IPS DF 4.7 (cell line): ENCODE results near the gene ADGRF4.

ENCODE experiments used
- DNase-seq: peaks from one replicate; pipeline ENCODE4 v3.0.0-alpha.2; 2013; ENCODE audit warnings: low spot score; ENCODE audit errors: extremely low read depth

The ADGRF4 gene

DNA sequence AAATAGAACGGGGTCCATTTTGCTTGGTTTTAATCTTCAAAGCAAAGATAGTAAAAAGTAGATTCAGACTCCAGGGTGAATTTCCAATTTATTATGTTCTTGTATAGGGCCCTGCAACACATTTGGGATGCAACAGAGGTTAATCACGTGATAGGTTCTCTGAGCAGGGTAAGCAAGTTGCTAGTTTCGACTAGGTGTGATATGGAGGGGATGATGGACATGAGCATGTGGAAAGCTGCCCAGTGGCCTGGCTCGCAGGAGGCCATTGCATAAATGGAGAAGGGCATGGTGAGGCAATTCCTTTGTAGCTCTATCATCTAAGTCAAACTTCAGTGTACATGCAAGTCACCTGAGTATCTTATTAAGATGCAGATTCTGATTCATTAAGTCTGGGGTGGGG is 17.7 kb upstream of the ADGRF4 start:
- DNase-seq = no peak

DNA sequence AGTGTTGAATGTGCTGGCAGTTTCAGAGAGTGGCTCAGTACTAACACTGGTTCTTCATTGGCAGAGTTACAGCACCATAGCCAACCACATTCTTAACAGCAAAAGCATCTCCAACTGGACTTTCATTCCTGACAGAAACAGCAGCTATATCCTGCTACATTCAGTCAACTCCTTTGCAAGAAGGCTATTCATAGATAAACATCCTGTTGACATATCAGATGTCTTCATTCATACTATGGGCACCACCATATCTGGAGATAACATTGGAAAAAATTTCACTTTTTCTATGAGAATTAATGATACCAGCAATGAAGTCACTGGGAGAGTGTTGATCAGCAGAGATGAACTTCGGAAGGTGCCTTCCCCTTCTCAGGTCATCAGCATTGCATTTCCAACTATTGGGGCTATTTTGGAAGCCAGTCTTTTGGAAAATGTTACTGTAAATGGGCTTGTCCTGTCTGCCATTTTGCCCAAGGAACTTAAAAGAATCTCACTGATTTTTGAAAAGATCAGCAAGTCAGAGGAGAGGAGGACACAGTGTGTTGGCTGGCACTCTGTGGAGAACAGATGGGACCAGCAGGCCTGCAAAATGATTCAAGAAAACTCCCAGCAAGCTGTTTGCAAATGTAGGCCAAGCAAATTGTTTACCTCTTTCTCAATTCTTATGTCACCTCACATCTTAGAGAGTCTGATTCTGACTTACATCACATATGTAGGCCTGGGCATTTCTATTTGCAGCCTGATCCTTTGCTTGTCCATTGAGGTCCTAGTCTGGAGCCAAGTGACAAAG is 17.0 kb upstream of the ADGRF4 start:
- DNase-seq = no peak

DNA sequence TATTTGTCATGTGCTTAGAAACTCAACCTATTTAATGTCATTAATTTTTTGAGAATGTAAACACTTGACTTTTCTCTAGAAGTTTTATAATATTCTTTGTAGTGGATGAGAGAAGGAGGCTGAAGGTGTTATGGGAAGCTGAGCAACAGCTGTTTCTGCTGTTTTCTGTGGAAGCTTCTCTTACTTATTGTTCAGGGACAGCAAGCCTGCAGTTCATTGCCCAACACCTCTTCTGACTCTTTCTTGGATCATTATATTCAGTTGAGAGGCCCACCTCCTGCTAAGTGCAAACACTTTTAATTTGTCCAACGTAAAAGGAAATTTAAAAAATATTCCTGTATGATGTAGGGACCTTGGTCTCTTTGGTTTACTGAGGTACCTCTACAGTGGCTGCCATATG is 12.0 kb upstream of the ADGRF4 start:
- no peak for DNase-seq

DNA sequence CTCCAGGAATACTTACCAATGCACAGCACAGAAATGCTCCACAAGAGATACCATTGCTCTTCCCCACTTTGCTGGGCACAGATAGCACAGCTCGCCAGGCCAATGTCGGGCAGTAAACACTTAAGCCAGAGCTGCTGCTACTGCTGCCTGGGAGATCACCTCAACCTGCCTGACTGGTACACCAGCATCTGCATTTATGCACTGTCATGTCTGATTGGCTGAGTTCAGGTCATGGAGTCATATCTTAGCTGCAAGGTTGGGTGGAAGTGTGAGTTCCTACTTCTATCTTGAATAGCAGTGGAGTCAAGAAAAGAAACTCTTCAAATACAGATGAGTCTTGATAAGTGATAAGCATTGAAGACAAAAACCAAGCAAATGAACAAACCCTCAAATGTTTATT is 10.9 kb upstream of the ADGRF4 start:
- no peak for DNase-seq

DNA sequence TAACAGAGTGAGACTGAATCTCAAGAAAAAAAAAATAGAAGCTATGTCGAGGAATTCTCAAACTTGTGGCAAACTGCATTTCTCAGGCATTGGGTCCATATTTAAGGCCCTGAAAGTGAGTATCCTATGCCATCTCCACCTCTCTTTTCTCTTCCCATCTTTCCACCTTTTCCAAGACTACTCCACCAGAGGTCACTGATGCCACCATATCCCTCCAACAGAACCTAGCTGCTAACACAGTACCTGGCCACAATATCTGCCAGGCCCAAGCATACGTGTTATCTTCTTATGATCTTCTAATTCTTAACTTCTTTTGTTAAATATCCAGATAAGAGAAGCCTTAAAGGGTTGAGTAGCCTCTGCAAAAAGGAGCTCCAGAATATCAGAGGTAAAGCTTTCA is 8.2 kb upstream of the ADGRF4 start:
- DNase-seq = no peak

DNA sequence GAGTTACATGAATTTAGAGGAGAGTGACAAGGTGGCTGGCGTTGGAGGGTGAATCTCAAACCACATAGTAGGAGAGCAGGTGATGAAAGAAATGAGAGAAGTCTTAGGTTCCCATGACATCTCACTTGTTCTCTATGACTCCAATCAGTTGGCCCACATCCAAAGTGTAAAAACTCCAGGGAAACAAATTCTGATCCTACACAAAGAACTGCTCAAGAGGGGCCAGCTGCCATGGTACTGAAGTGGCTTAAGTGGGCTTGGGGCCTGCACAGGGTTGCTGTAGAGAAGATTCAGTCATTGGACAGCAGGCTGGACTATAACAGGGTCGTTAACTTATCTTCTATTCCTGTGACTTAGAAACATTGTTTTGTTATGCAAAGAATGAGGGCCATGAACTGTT is 7.6 kb upstream of the ADGRF4 start:
- DNase-seq = no peak

DNA sequence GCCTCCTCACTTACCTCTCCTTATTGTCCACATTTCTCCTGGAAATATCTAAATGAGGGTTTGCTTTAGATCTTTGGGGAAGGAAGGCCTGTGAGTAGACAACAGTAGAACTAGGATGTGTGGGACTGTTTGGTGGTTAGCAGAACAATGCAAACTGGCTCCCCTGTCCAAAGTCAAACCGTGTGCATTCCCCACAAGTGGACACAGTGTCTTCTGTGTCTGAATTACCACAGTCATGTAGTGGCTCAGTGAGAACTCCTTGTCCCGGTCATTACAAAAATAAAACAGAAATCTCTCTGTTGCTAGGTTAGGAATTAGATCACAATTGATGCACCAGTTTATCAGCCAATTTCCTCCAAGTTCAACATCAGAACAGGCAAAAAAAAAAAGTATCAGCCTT is 455 bp upstream of the ADGRF4 start:
- DNase-seq = no peak

DNA sequence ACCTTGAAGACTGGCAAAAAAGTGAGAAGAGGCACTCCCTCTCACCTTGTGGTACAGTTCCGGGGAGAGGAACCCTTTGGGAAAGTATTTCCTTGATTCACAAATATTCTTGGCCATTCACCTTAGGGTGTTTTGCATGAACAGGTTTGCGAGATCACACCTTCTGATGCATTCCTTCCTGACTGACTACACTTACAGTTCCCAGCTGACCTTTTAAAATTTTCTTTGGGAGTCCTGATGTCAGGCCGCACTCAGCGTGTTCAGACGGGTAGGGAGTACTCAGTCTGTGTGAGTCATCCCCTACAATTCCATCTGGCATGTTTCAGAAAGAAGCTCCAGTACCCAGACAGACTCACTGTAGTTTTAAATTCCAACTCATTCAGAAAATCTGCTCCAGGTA is 1.7 kb downstream of the ADGRF4 start:
- no peak for DNase-seq

DNA sequence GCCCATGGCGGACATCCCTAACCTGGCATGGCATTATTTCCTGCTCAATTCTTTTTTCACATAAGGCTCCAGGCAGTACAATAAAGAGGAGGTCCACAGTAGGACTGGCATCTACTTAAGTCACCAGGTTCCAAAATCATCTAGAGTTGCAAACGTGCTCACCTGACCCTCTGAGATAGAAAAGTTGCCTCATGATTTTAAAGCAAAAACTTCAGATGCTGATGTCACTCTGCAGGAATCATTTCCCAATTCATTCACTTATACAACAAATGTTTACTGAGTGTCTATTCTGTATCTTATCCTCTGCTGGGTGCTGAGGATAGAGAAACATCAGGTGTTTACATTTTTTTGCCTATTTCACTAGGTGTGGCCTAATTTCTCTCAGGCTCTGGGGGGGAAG is 2.2 kb downstream of the ADGRF4 start:
- DNase-seq = no peak

DNA sequence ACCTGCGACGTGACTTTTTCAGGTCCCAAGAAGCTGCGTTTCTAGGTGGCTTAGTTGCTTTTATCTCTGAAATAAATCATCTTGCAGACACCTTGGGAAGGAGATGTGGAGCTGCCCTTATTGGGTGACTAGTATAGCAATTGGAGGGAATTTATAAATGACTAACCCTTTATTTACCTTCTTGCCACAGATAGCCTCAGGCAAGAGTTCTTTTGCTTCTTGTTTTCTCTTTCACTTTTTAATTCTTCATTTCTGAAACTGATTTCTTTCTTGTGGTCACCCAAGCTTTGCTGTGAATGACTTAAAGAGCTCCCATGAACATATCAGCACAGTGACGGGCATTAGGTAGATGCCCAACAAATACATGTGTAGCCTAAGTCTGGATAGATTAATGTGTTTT is 3.0 kb downstream of the ADGRF4 start:
- DNase-seq = no peak

DNA sequence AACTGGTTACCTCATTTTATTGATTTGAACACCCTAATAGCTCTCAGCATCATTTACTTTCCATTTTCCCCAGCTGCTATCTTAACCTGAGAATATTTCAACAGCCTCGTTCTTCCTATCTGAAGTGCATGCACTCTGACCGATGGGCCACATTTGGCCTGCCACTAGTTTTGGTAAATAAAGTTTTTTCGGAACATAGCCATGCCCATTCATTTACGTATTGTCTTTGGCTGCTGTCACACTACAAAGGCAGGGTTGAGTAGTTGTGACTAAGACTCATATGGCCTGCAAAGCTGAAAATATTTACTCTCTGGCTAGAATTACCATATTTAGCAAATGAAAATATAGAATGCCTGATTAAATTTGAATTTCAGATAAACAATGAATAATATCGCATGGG is 10.8 kb downstream of the ADGRF4 start:
- no peak for DNase-seq

DNA sequence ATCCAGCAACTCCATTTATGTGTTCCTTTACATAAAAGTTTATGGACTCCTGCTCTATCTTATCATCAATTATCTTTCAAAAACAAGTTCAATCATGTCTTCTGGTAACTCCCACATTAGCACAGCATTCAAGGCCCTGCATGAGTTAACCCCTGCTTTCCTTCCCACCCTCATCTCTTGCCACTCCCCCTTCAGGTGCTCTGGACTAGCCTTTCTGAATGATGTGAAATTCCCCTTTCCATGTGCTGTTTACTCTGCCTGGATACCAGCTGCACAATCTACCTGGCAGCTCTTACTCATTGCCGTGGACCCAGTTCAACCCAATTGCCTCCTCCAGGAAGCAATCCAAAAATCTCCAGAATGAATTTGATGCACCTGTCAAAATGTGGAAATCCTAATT is 11.9 kb downstream of the ADGRF4 start:
- no peak for DNase-seq

DNA sequence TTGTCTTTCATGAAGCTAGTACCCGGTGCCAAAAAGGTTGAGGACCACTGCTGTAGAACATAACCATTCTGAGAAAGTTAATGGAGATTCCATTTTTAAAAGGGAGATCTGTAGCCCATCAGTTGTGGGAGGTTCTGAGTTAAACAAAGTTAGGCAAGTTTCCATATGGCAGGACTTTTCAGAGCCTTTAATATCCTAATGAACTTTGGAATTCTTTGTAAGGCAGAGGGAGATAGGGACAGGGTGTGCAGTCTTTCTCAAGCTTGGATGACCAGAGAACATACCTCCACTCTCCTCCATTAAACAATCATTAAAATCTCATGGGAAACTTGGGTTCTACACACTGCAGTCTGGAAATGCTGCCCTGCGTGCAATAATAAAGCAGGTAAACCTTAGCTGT is 14.8 kb downstream of the ADGRF4 start:
- DNase-seq = no peak

DNA sequence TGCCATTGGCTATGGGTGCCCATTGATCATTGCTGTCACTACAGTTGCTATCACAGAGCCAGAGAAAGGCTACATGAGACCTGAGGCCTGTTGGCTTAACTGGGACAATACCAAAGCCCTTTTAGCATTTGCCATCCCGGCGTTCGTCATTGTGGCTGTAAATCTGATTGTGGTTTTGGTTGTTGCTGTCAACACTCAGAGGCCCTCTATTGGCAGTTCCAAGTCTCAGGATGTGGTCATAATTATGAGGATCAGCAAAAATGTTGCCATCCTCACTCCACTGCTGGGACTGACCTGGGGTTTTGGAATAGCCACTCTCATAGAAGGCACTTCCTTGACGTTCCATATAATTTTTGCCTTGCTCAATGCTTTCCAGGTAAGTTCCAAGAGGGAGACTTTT is 16.4 kb downstream of the ADGRF4 start:
- DNase-seq = no peak

DNA sequence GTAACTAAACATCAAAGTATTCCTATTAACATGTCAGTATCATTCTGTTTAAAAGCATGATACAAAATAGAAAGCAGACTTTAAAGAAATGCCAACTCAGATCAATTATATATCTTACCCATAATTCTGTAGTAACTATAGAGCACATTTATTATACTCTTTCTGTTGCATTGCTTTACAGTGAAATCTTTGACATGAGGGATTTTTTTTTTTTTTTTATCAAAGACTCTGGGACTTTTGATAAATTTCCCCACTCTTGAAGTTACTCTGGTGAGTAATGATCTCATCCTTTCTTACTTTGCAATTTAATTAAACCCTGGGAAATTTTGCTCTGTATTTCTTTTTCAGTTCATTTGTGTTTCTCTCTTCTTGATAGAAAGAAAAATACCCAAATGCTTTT is 17.4 kb downstream of the ADGRF4 start:
- DNase-seq = no peak

DNA sequence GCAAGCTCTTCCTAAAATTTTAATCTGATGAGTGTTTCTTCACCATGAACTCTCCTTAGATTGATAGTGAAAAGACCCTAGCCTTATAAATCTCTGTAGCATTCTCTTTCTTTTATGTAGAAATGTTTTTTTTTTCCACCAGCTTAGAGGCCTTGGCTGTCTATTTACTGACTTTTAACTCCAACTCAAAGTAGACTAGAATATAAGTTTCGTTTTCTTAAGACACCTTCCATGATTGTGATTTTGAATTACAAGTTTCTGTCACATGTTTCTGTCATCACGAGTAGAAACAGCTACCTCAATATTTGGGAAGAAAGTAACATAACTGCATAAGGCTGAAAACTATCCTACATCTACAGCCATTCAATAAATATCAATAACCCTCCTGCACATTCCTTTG is 17.8 kb downstream of the ADGRF4 start:
- DNase-seq = no peak

DNA sequence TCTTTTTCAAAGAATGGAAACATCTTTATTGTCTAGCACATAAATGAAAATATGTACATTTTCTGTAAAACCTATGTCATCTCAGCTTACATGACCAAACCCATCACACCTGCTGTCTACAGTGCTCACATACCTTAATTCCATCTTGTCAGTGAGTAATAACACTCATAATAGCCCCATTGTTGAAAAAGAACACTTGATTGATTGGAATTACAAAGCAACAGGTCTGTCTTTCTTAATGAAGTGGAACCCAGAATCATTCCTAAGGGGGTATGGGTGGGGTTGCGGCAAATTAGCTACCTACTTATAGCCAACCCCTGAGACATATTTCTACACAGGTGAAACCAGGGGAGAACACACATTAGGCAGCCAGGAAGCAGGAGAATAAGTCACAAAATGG is 20.2 kb downstream of the ADGRF4 start:
- no peak for DNase-seq

DNA sequence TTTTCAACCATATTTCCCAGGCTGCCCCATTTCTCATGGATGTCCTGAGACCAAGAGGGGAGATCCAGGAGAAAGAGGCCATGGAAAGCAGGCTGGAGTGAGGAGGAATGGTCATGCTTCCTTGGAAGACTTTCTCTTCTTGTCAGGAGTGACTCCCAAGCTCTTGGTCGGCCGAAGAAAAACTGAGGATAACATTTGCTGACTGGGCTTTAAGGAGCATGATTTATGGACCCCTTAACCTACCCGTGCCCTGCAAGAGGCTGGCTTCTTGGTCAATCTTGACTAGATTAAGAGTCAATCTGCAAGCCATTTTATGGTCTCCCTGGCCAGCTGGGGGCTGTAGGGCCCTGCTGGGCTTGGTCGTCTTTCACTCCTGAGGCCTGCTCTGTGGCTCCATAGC is 22.8 kb downstream of the ADGRF4 start:
- DNase-seq = no peak

DNA sequence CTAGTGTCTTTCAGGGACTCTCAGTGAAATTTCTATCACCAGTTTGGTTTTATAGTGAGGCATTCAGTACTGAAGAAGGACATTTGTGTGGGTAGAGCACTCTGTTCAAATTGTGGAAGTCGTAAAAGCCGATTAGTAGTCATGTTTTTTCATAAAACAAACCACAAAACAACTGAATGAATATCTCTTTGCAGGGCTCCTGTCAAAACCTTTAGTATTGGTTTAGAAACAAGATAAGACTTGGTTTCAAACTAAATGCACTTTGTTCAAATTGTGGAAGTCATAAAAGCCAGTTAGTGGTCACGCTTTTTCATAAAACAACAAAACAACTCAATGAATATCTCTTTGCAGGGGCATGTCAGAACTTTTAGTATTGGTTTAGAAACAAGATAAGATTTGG is 23.8 kb downstream of the ADGRF4 start:
- no peak for DNase-seq

DNA sequence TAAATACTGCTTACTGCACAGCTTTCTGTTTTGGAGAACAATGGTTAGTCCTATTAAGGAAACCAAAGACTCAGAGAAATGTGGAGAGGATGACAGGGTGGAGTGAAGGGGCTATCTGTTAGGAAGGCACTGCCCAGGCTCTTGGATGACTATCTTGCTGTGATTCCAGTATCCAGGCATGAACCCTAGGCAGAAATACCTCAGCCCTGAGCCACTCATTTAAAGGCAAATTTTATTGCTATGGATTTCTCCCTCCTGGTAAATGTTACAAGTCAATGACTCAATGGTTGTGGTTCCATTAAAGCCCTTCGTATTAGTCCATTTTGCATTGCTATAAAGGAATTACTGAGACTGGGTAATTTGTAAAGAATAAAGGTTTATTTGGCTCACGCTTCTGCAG is 25.9 kb downstream of the ADGRF4 start:
- no peak for DNase-seq

DNA sequence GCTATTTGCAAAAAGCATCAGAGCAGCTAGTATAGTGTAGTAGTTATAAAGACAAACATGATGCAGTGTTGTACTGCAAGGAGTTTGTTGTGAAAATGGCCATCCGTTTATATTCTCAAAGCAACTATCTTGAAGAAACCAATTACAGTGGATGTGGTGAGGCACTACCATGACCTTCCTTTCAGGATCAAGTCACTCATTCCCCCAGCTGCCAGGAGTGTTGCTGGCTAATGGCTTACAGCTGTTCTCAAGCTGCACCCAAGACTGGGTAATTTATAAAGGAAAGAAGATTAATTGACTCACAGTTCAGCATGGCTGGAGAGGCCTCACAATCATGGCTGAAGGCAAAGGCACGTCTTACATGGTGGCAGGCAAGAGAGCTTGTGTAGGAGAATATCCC is 29.0 kb downstream of the ADGRF4 start:
- DNase-seq = no peak

DNA sequence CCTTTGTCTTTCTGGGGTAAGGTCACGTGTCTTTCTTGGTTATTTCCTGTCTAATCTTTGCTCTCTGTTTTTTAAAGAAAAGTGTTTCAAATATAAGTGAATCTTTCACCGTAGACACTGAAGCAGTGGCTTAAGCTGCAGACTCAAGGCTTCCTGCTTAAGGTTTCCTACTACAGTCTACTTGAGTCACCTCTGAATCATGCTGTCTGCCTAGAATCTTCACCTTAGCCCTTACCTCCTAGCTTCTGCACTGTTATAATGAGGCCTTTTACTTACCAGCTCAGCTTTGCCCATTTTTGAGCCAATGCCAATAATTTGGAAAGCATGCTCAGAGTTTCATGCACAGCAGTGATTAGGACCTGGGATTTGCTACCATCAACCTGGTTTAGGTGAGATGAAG is 30.6 kb downstream of the ADGRF4 start:
- DNase-seq = no peak

DNA sequence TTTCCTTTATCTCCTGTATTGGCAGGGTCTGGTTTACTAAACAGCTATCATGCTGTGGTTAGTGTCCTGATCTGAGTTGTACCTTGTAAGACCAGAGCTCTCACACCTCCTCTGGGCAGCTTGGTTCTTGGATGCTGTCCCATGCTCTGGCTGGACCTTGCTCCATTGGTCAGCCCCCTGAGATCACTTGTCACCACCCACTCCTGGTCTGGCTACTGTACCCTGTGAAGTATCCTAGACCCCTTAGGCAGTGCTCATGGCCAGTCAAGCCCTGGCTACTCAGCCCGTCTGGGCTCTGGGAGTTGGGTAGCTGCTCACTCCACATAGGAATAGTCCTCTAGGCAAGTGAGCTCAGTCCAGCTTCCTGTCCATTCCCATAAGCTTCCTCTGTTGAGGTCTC is 31.1 kb downstream of the ADGRF4 start:
- DNase-seq = no peak
